Measurements from ENCODE around the gene SENP8.

- TF ChIP-seq POLR2AphosphoS5 (IDR thresholded peaks at IDR 0.05; ENCODE audit: low read depth, low read length) (no peak), SIN3A (IDR thresholded peaks at IDR 0.05; ENCODE audit: borderline replicate concordance, insufficient read depth, low read length) (no peak)
Observed at GRCh38 chr15:72130272-72130671, 12.1 kb downstream of the SENP8 start.

All from PFSK-1 (cell line).